AML-193 (cell line): Measurements from ENCODE around the gene CARS2.
A peak's percentile ranks its signal among the peaks of the same experiment; 100 is the strongest.
"Not testable (repeated sequence)": the region's sequence is repeated elsewhere in the genome, so short reads cannot be mapped to it uniquely, and the experiment has no call there.

Experiments
- DNase-seq, 2 experiments: peaks; one replicate each; lab custom pipeline; 2025; lab: John Stamatoyannopoulos, UW

CARS2 gene, protein sequence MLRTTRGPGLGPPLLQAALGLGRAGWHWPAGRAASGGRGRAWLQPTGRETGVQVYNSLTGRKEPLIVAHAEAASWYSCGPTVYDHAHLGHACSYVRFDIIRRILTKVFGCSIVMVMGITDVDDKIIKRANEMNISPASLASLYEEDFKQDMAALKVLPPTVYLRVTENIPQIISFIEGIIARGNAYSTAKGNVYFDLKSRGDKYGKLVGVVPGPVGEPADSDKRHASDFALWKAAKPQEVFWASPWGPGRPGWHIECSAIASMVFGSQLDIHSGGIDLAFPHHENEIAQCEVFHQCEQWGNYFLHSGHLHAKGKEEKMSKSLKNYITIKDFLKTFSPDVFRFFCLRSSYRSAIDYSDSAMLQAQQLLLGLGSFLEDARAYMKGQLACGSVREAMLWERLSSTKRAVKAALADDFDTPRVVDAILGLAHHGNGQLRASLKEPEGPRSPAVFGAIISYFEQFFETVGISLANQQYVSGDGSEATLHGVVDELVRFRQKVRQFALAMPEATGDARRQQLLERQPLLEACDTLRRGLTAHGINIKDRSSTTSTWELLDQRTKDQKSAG

DNA sequence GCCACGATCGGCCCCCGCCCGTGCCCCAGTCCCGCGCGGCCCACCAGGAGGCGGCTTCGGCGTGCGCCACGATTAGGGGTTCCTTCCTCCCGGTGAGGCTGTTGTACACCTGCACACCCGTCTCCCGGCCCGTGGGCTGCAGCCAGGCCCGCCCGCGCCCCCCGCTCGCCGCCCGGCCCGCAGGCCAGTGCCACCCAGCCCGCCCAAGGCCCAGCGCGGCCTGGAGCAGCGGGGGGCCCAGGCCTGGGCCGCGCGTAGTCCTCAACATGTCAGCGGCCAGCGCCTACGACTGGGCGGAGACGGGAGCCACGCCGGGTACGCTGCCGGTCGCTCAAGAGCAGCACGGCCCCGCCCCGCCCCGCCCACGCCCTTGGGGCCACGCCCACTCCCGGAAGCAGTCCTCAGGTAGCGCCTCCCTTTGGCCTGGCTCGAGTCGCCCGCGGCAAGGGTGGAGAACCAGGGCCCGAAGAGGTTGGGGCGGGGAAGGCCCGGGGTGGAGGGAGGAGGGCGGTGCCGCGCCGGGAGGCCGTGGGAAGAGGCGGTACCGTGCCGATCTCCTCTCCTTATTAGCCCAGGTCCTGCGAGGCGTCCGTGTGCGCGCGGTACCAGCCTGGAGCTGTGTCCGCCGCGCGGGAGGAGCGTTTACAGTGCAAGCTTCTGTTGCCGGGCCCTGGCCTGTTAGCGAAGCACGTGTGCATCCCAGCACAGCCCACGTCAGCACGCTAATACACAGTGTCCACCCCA lies at the start of gene CARS2:
Gene CARS2, minus strand, starts transcription at position 291 of the 744 bp plus-strand sequence. Its CDS starts 23 bp downstream, at position 268.
- peak; percentile 96 to 97 for DNase-seq

- no peak for DNase-seq
Measured at GRCh38 chr13:110748271-110748670, 42.4 kb upstream of the CARS2 start.

- no peak for DNase-seq
Measured at GRCh38 chr13:110746438-110746837, 40.5 kb upstream of the CARS2 start.

DNA sequence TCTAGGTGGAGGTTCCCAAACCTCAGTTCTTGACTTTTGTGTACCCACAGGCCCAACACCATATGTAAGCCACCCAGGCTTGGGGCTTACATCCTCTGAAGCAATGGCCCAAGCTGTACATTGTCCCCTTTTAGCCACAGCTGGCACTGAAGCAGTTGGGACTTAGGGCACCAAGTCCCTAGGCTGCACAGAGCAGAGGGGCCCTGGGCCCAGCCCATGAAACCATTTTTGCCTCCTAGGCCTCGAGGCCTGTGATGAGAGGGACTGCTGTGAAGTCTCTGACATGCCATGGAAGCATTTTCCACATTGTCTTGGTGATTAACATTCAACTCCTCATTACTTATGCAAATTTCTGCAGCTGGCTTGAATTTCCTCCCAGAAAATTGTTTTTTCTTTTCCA lies 37.8 kb upstream of the CARS2 start:
- no peak for DNase-seq

GRCh38 chr13:110737555-110737954 lies 31.6 kb upstream of the CARS2 start:
- no peak for DNase-seq

- no peak for DNase-seq
Measured at GRCh38 chr13:110734561-110734960, 28.6 kb upstream of the CARS2 start.

- no peak for DNase-seq
Measured at GRCh38 chr13:110731072-110731471, 25.2 kb upstream of the CARS2 start.

GRCh38 chr13:110726726-110727125 lies 20.8 kb upstream of the CARS2 start:
- DNase-seq: no peak

GRCh38 chr13:110726153-110726552 lies 20.2 kb upstream of the CARS2 start:
- not testable (repeated sequence) for DNase-seq

- no peak for DNase-seq
Measured at GRCh38 chr13:110723598-110723997, 17.7 kb upstream of the CARS2 start.

GRCh38 chr13:110722971-110723370 lies 17.1 kb upstream of the CARS2 start:
- no peak for DNase-seq

DNA sequence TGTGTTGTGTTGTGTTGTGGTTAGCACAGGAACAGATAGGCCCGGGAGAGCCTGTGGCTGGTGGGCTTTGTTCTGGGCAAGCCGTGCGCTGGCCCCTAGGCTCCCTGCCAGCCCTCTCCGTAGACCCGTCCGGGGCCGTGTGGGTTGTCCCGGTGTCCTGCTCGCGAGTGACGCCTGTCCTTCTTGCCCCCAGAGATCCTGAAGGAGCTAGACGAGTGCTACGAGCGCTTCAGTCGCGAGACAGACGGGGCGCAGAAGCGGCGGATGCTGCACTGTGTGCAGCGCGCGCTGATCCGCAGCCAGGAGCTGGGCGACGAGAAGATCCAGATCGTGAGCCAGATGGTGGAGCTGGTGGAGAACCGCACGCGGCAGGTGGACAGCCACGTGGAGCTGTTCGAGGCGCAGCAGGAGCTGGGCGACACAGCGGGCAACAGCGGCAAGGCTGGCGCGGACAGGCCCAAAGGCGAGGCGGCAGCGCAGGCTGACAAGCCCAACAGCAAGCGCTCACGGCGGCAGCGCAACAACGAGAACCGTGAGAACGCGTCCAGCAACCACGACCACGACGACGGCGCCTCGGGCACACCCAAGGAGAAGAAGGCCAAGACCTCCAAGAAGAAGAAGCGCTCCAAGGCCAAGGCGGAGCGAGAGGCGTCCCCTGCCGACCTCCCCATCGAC lies 13.3 kb upstream of the CARS2 start:
- no peak for DNase-seq

DNA sequence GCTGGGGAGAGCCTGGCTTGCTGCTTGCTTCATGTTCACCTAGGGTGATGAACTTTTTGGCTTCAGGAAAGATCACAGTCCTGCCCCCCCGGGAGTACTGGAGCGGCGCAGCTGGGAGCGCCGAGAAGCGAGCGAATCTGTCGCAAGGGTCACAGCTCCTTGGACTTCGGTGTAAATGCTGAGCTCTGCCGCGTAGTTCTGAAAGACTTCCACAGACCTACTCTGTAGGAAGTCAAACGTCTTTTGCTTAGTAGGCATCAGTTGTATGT lies 10.3 kb upstream of the CARS2 start:
- DNase-seq: peak; percentile 26 to 38

- peak; percentile 100 for DNase-seq
Measured at GRCh38 chr13:110715395-110716246, 9.7 kb upstream of the CARS2 start.

DNA sequence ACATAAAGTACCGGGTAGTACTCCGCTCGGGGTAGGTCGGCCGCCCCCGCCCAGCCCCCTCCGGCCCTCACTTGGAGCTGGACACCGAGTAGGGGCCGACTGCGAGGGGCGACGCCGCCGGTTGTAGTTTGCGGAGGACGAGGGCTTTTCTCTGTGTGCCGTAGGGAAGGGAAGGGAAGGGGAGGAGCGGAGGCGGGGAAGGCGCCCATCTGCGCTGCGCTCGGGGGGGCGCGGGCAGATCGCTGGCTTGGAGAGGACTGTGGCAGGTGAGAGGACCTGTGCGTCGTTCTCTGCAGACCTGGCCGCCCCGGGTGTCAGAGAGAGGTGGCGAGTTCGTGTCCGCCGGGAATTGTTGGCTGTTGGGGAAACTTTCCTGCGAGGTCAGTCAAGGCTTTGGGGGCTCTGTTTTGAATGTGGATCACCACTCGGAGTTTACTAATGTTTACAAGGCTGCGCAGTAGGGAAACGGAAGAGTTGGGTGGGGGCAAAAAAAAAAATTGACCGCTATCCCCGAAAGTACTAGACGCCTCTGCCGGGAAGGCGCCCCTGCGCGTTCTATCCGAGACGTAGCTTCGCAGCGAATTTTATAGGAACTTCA lies 9.0 kb upstream of the CARS2 start:
- DNase-seq: no peak

GRCh38 chr13:110713981-110714796 lies 8.3 kb upstream of the CARS2 start:
- peak in 1 of 2 experiments; percentile 13 for DNase-seq

GRCh38 chr13:110713642-110713952 lies 7.7 kb upstream of the CARS2 start, which contains the start of gene ING1:
Gene ING1 (plus strand): TSS chr13:110713700. CDS start chr13:110714150, 450 bp downstream.
- no peak for DNase-seq

- DNase-seq: peak; percentile 99 to 100
Measured at GRCh38 chr13:110712849-110713641, 7.1 kb upstream of the CARS2 start.

GRCh38 chr13:110712081-110712848 lies 6.3 kb upstream of the CARS2 start:
- peak; percentile 89 to 90 for DNase-seq
